K562 (cell line): ENCODE results near the gene SUFU. TPM values are rescaled to one million over a fixed set of nuclear protein-coding genes. Genes with fewer than 3 reads are reported as not detected.
A peak's percentile ranks its signal among the peaks of the same experiment; 100 is the strongest.

ENCODE experiments used
- GABPA ChIP-seq: fragments of 200-800 bp; sonication (Bioruptor generic); conservative IDR thresholded peaks from 2 replicates; pipeline ENCODE4 v1.6.1; 2016; ENCODE audit warnings: low read depth, missing genetic modification characterization, missing compliant biosample characterization
- HDAC3 ChIP-seq: fragments of 450-650 bp; IDR thresholded peaks from 2 replicates; pipeline ENCODE4 v1.6.1; 2018; ENCODE audit warnings: borderline replicate concordance, mild to moderate bottlenecking, moderate library complexity; ENCODE audit not compliant: partially characterized antibody
- HMG20A ChIP-seq: fragments of 450-650 bp; formaldehyde crosslinking; conservative IDR thresholded peaks from 2 replicates; pipeline ENCODE4 v1.4.0; 2020; ENCODE audit warnings: mild to moderate bottlenecking, mixed read lengths
- HSF4 ChIP-seq: fragments of 250-450 bp; sonication (Bioruptor Pico); IDR thresholded peaks from 2 replicates; pipeline ENCODE4 v2.1.2; 2022; ENCODE audit warnings: mild to moderate bottlenecking, moderate library complexity, borderline replicate concordance
- NR2C1 ChIP-seq, 2 experiments: fragments of 450-650 bp; IDR thresholded peaks; 2 replicates each; pipeline ENCODE4 v1.6.1; 2017; ENCODE audit warnings: mild to moderate bottlenecking in 2 of 2, antibody characterized with exemption in 1 of 2, inconsistent platforms in 1 of 2, missing compliant biosample characterization in 1 of 2, missing genetic modification characterization in 1 of 2
- PRMT5 ChIP-seq: sonication (generic); formaldehyde crosslinking; IDR thresholded peaks from 2 replicates; pipeline ENCODE4 v1.5.0; 2020; ENCODE audit warnings: missing genetic modification reagents
- RFX5 ChIP-seq: IDR thresholded peaks from 2 replicates; pipeline ENCODE4 v1.6.1; 2011; ENCODE audit warnings: low read depth, mild to moderate bottlenecking, improper control_type of control experiment, low read length
- SMARCB1 ChIP-seq: IDR thresholded peaks from 2 replicates; pipeline ENCODE4 v1.6.1; 2011; ENCODE audit warnings: improper control_type of control experiment, low read depth; ENCODE audit not compliant: insufficient read length
- SNRNP70 ChIP-seq: fragments of 200-400 bp; formaldehyde crosslinking; optimal IDR thresholded peaks from 2 replicates; pipeline ENCODE3; 2017; ENCODE audit warnings: low read depth, low read length
- ZBTB7A ChIP-seq: IDR thresholded peaks from 2 replicates; pipeline ENCODE4 v1.6.1; 2011; ENCODE audit warnings: low read depth, mild to moderate bottlenecking, low read length, moderate library complexity, borderline replicate concordance; ENCODE audit not compliant: control insufficient read depth
- ZNF184 ChIP-seq: sonication (generic); formaldehyde crosslinking; IDR thresholded peaks from 2 replicates; pipeline ENCODE4 v1.5.0; 2020; ENCODE audit warnings: missing genetic modification reagents
- ZNF75A ChIP-seq: fragments of 450-650 bp; formaldehyde crosslinking; IDR thresholded peaks from 2 replicates; pipeline ENCODE4 v1.4.0; 2020; ENCODE audit warnings: mild to moderate bottlenecking
- polyA plus RNA-seq, 8 experiments: library from polyadenylated mRNA; depleted of rRNA in 4 of 8; stranded (reverse) in 5 of 8; unstranded in 3 of 8; fragments of >200 nt; fragmentation: Nextera tagmentation in 2 of 8; fragmentation: Illumina TruSeq in 1 of 8; extraction: Ambion mirVana in 2 of 8; extraction: Trizol in 1 of 8; gene quantifications; 2 replicates each; pipeline versions ENCODE4 v1.2.1 to v1.2.3, GENCODE V29; 2011 to 2014; ENCODE audit warnings: inconsistent platforms in 1 of 8, missing spikeins in 1 of 8
- total RNA-seq, 7 experiments: library from RNA; depleted of rRNA in 6 of 7; stranded (reverse); fragments of >200 nt in 6 of 7; fragmentation: Illumina TruSeq in 2 of 7; extraction: Trizol in 2 of 7; gene quantifications; 2 replicates each; pipeline versions ENCODE4 v1.2.1 to v1.2.3, GENCODE V29; 2011 to 2021; ENCODE audit warnings: low replicate concordance in 1 of 7
- TF ChIP-seq, protein P1 (sequence below): sonication (generic); formaldehyde crosslinking; IDR thresholded peaks from 2 replicates; pipeline ENCODE4 v1.8.0; 2023; ENCODE audit warnings: missing genetic modification reagents, mild to moderate bottlenecking, borderline replicate concordance
- TF ChIP-seq, protein P2 (sequence below): sonication (generic); formaldehyde crosslinking; IDR thresholded peaks from 2 replicates; pipeline ENCODE4 v1.8.1; 2023; ENCODE audit warnings: mild to moderate bottlenecking, missing genetic modification reagents
- TF ChIP-seq, protein P3 (sequence below): fragments of 250-450 bp; sonication (Bioruptor Pico); IDR thresholded peaks from 2 replicates; pipeline ENCODE4 v1.8.0; 2021; ENCODE audit warnings: moderate library complexity, mild to moderate bottlenecking, inconsistent platforms
- TF ChIP-seq, protein P4 (sequence below): fragments of 200-800 bp; sonication (Bioruptor generic); IDR thresholded peaks from 2 replicates; pipeline ENCODE4 v1.6.1; 2017; ENCODE audit warnings: missing genetic modification characterization, missing compliant biosample characterization

SUFU gene
- total and polyA plus RNA-seq, 9 of the 15 experiments (the other 6 are each of a cell fraction or from before 2014, with no cell fraction given), result 0.59 to 6.3 (median 0.82) TPM

GRCh38 chr10:102599565-102600327 is 96.0 kb downstream of the SUFU start (continued):
- TF ChIP-seq, protein P1, sequence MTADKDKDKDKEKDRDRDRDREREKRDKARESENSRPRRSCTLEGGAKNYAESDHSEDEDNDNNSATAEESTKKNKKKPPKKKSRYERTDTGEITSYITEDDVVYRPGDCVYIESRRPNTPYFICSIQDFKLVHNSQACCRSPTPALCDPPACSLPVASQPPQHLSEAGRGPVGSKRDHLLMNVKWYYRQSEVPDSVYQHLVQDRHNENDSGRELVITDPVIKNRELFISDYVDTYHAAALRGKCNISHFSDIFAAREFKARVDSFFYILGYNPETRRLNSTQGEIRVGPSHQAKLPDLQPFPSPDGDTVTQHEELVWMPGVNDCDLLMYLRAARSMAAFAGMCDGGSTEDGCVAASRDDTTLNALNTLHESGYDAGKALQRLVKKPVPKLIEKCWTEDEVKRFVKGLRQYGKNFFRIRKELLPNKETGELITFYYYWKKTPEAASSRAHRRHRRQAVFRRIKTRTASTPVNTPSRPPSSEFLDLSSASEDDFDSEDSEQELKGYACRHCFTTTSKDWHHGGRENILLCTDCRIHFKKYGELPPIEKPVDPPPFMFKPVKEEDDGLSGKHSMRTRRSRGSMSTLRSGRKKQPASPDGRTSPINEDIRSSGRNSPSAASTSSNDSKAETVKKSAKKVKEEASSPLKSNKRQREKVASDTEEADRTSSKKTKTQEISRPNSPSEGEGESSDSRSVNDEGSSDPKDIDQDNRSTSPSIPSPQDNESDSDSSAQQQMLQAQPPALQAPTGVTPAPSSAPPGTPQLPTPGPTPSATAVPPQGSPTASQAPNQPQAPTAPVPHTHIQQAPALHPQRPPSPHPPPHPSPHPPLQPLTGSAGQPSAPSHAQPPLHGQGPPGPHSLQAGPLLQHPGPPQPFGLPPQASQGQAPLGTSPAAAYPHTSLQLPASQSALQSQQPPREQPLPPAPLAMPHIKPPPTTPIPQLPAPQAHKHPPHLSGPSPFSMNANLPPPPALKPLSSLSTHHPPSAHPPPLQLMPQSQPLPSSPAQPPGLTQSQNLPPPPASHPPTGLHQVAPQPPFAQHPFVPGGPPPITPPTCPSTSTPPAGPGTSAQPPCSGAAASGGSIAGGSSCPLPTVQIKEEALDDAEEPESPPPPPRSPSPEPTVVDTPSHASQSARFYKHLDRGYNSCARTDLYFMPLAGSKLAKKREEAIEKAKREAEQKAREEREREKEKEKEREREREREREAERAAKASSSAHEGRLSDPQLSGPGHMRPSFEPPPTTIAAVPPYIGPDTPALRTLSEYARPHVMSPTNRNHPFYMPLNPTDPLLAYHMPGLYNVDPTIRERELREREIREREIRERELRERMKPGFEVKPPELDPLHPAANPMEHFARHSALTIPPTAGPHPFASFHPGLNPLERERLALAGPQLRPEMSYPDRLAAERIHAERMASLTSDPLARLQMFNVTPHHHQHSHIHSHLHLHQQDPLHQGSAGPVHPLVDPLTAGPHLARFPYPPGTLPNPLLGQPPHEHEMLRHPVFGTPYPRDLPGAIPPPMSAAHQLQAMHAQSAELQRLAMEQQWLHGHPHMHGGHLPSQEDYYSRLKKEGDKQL, result no peak
- TF ChIP-seq, protein P2, sequence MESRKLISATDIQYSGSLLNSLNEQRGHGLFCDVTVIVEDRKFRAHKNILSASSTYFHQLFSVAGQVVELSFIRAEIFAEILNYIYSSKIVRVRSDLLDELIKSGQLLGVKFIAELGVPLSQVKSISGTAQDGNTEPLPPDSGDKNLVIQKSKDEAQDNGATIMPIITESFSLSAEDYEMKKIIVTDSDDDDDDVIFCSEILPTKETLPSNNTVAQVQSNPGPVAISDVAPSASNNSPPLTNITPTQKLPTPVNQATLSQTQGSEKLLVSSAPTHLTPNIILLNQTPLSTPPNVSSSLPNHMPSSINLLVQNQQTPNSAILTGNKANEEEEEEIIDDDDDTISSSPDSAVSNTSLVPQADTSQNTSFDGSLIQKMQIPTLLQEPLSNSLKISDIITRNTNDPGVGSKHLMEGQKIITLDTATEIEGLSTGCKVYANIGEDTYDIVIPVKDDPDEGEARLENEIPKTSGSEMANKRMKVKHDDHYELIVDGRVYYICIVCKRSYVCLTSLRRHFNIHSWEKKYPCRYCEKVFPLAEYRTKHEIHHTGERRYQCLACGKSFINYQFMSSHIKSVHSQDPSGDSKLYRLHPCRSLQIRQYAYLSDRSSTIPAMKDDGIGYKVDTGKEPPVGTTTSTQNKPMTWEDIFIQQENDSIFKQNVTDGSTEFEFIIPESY (CRISPR knock-in tag), result no peak
- TF ChIP-seq NR2C1 (IDR thresholded peaks at IDR 0.05) (no peak), NR2C1 (tag; IDR thresholded peaks at IDR 0.05) (0 out of 2 replicates have a peak, but pooled peaks have one; percentile 15), ZNF184 (no peak), RFX5 (no peak), GABPA (tag) (peak; percentile 57), PRMT5 (CRISPR knock-in tag) (no peak), ZBTB7A (peak; percentile 52; the same call in 1 of the 2 replicates), HMG20A (CRISPR knock-in tag) (no peak), SMARCB1 (no peak), HDAC3 (peak; percentile 57), SNRNP70 (no peak), HSF4 (CRISPR knock-in tag) (no peak), ZNF75A (CRISPR knock-in tag) (no peak)
- TF ChIP-seq, protein P3, sequence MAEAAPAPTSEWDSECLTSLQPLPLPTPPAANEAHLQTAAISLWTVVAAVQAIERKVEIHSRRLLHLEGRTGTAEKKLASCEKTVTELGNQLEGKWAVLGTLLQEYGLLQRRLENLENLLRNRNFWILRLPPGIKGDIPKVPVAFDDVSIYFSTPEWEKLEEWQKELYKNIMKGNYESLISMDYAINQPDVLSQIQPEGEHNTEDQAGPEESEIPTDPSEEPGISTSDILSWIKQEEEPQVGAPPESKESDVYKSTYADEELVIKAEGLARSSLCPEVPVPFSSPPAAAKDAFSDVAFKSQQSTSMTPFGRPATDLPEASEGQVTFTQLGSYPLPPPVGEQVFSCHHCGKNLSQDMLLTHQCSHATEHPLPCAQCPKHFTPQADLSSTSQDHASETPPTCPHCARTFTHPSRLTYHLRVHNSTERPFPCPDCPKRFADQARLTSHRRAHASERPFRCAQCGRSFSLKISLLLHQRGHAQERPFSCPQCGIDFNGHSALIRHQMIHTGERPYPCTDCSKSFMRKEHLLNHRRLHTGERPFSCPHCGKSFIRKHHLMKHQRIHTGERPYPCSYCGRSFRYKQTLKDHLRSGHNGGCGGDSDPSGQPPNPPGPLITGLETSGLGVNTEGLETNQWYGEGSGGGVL (CRISPR knock-in tag), result no peak
- TF ChIP-seq, protein P4, sequence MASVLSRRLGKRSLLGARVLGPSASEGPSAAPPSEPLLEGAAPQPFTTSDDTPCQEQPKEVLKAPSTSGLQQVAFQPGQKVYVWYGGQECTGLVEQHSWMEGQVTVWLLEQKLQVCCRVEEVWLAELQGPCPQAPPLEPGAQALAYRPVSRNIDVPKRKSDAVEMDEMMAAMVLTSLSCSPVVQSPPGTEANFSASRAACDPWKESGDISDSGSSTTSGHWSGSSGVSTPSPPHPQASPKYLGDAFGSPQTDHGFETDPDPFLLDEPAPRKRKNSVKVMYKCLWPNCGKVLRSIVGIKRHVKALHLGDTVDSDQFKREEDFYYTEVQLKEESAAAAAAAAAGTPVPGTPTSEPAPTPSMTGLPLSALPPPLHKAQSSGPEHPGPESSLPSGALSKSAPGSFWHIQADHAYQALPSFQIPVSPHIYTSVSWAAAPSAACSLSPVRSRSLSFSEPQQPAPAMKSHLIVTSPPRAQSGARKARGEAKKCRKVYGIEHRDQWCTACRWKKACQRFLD (CRISPR knock-in tag), result peak; percentile 79; the same call in 1 of the 2 replicates
